ENCODE data around the gene GNB1. TPM values are rescaled to one million over a fixed set of nuclear protein-coding genes. Genes with fewer than 3 reads are reported as not detected.
A peak's percentile ranks its signal among the peaks of the same experiment; 100 is the strongest.

GNB1 gene
- total and polyA plus RNA-seq, 10 of the 15 experiments (the other 5 are each of a cell fraction or from before 2014, with no cell fraction given) = 23.0 to 392 (median 93.9) TPM

DNA sequence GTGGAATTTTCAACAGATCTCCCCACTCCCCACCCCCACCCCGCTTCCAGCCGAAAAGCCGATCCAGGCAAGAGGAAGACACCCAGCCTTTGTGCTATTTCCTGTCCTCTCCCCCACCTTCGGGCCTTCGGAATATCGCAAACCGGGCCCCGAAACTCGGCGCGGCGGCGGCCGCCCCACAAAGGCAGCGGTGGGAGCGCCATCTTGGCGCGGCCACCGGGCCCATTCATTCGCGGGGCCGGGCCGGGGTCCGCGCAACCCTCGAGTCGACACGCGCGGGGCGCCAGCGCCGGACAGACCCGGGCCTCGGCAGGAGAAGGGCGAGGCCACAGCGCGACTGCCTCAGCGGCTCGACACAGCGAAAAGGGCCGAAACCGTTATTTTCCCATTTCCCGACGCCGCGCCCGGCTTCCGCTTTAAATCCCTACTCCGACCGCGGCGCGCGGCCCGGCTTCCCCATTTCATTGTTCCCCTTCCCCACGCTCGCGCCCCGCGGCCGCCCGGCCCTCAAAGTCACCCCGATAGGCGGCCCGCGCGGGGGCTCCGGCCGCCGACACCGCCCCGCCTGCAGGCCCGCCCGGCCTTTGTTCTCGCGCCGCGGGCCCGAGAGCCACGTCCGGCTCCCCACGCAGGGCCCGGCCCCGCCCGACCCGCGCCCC lies 911 bp downstream of the GNB1 start (continued):
- TF ChIP-seq, protein P1, sequence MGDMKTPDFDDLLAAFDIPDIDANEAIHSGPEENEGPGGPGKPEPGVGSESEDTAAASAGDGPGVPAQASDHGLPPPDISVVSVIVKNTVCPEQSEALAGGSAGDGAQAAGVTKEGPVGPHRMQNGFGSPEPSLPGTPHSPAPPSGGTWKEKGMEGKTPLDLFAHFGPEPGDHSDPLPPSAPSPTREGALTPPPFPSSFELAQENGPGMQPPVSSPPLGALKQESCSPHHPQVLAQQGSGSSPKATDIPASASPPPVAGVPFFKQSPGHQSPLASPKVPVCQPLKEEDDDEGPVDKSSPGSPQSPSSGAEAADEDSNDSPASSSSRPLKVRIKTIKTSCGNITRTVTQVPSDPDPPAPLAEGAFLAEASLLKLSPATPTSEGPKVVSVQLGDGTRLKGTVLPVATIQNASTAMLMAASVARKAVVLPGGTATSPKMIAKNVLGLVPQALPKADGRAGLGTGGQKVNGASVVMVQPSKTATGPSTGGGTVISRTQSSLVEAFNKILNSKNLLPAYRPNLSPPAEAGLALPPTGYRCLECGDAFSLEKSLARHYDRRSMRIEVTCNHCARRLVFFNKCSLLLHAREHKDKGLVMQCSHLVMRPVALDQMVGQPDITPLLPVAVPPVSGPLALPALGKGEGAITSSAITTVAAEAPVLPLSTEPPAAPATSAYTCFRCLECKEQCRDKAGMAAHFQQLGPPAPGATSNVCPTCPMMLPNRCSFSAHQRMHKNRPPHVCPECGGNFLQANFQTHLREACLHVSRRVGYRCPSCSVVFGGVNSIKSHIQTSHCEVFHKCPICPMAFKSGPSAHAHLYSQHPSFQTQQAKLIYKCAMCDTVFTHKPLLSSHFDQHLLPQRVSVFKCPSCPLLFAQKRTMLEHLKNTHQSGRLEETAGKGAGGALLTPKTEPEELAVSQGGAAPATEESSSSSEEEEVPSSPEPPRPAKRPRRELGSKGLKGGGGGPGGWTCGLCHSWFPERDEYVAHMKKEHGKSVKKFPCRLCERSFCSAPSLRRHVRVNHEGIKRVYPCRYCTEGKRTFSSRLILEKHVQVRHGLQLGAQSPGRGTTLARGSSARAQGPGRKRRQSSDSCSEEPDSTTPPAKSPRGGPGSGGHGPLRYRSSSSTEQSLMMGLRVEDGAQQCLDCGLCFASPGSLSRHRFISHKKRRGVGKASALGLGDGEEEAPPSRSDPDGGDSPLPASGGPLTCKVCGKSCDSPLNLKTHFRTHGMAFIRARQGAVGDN (IDR thresholded peaks at IDR 0.05) = no peak
- TF ChIP-seq STAT1 (conservative IDR thresholded peaks at IDR 0.05) (no peak), MAX (IDR thresholded peaks at IDR 0.05; ENCODE audit: low read depth, low read length) (no peak), YY1 (IDR thresholded peaks at IDR 0.05; ENCODE audit: low read depth, low read length) (peak; percentile 89), CEBPZ (IDR thresholded peaks at IDR 0.05; ENCODE audit: low read depth, low read length) (no peak), RBBP5 (conservative IDR thresholded peaks at IDR 0.05) (no peak), TCF3 (IDR thresholded peaks at IDR 0.05; ENCODE audit: borderline replicate concordance, insufficient read depth, low read depth, low read length) (no peak), ASH2L (IDR thresholded peaks at IDR 0.05; ENCODE audit: borderline replicate concordance, low read depth) (no peak), HDAC2 (IDR thresholded peaks at IDR 0.05) (no peak), ATF2 (IDR thresholded peaks at IDR 0.05; ENCODE audit: low read length) (no peak), NFYB (IDR thresholded peaks at IDR 0.05; ENCODE audit: insufficient read depth, low read depth, low read length) (no peak), RELA (IDR thresholded peaks at IDR 0.05; ENCODE audit: borderline replicate concordance, partially characterized antibody) (no peak), CREB1 (IDR thresholded peaks at IDR 0.05; ENCODE audit: low read depth) (no peak), BCL3 (IDR thresholded peaks at IDR 0.05; ENCODE audit: borderline replicate concordance, insufficient read depth, low read depth, low read length, poor library complexity, severe bottlenecking) (no peak), NBN (IDR thresholded peaks at IDR 0.05) (no peak)
- TF ChIP-seq, protein P2, sequence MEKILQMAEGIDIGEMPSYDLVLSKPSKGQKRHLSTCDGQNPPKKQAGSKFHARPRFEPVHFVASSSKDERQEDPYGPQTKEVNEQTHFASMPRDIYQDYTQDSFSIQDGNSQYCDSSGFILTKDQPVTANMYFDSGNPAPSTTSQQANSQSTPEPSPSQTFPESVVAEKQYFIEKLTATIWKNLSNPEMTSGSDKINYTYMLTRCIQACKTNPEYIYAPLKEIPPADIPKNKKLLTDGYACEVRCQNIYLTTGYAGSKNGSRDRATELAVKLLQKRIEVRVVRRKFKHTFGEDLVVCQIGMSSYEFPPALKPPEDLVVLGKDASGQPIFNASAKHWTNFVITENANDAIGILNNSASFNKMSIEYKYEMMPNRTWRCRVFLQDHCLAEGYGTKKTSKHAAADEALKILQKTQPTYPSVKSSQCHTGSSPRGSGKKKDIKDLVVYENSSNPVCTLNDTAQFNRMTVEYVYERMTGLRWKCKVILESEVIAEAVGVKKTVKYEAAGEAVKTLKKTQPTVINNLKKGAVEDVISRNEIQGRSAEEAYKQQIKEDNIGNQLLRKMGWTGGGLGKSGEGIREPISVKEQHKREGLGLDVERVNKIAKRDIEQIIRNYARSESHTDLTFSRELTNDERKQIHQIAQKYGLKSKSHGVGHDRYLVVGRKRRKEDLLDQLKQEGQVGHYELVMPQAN (conservative IDR thresholded peaks at IDR 0.05) = peak; percentile 95

Measured in GM12878 (cell line).